Peyer's patch (tissue), 4 donors: ENCODE measurements around the gene RNGTT.

ENCODE experiments used
- CTCF ChIP-seq, 6 experiments: fragments of 450-650 bp in 4 of 6; fragments of 200-600 bp in 2 of 6; sonication (generic) in 1 of 6; IDR thresholded peaks; one replicate each; pipeline ENCODE4 v1.5.1; 2017 to 2019; ENCODE audit warnings: antibody characterized with exemption in 6 of 6, mild to moderate bottlenecking in 3 of 6, moderate library complexity in 1 of 6
- POLR2A ChIP-seq, 2 donors: fragments of 450-650 bp; IDR thresholded peaks; one replicate each; pipeline ENCODE4 v1.5.1; 2017; ENCODE audit warnings: antibody characterized with exemption in 2 of 2, mild to moderate bottlenecking in 2 of 2, moderate library complexity in 2 of 2

DNA sequence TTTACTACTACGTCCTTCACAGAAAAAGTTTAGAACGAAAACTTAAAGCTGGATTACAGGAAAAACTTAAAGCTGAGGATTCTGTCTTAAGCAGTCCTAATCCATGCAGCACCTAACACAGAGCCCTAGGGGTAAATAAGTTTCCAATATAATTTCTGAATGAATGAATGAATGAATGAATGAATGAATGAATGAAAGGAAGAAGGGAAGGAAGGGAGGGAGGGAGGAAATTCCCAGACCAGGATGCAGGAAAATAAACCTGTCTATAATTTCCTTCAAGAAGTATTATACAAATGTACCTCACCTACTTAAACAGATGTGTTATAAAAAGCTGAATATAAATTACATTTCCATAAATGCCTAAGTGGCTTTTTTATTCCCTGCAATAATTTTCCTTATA, 83.4 kb downstream of the RNGTT start:
- TF ChIP-seq CTCF (IDR thresholded peaks at IDR 0.05) (no peak), POLR2A (IDR thresholded peaks at IDR 0.05) (no peak)
